OCI-LY7 (cell line): ENCODE measurements around the gene PRKACG. TPM values are rescaled to one million over a fixed set of nuclear protein-coding genes. Genes with fewer than 3 reads are reported as not detected.

ENCODE experiments used
- BruUV-seq: library from RNA; stranded (reverse); fragments of 400-500 nt; replicated peaks from 2 replicates; lab custom pipeline; 2021; lab: Mats Ljungman, UMichigan
- CTCF ChIA-PET: fragments of 300-600 bp; sonication (Branson Sonifier 250); formaldehyde crosslinking; loops from one replicate; lab custom pipeline; 2022; ENCODE audit warnings: antibody characterized with exemption; ENCODE audit not compliant: unreplicated experiment; lab: Charles Lee
- POLR2A ChIA-PET: fragments of 300-600 bp; sonication (Branson Sonifier 250); formaldehyde crosslinking; loops from one replicate; lab custom pipeline; 2022; ENCODE audit warnings: antibody characterized with exemption; lab: Charles Lee
- DNase-seq: peaks from one replicate; pipeline ENCODE4 v3.0.0-alpha.2; 2015; ENCODE audit warnings: low spot score
- H2AFZ ChIP-seq: fragments of 200-600 bp; sonication (generic), shearing (Covaris generic); 2 replicates; pipeline ENCODE4 v1.6.1; 2014; ENCODE audit warnings: mild to moderate bottlenecking, antibody characterized with exemption, low read length, moderate library complexity
- H3K27ac ChIP-seq: fragments of 200-600 bp; sonication (generic); 2 replicates; pipeline ENCODE4 v1.5.1; 2014; ENCODE audit warnings: mixed run types, low read depth, mild to moderate bottlenecking, moderate library complexity, low read length, inconsistent platforms; ENCODE audit not compliant: poor library complexity, severe bottlenecking
- H3K36me3 ChIP-seq: fragments of 200-600 bp; sonication (generic); 2 replicates; pipeline ENCODE4 v1.6.1; 2014; ENCODE audit warnings: mild to moderate bottlenecking, antibody characterized with exemption, low read length, moderate library complexity, mixed read lengths; ENCODE audit not compliant: insufficient read depth
- H3K4me1 ChIP-seq: fragments of 200-600 bp; sonication (generic); 2 replicates; pipeline ENCODE4 v1.5.1; 2014; ENCODE audit warnings: mild to moderate bottlenecking, low read length; ENCODE audit not compliant: insufficient read depth, poor library complexity, severe bottlenecking
- H3K4me2 ChIP-seq: fragments of 200-600 bp; sonication (generic); 2 replicates; pipeline ENCODE4 v1.6.1; 2014; ENCODE audit warnings: mild to moderate bottlenecking, low read length
- H3K4me3 ChIP-seq: fragments of 200-600 bp; sonication (generic); 2 replicates; pipeline ENCODE4 v1.5.1; 2014; ENCODE audit warnings: mild to moderate bottlenecking, low read depth, low read length; ENCODE audit not compliant: poor library complexity, severe bottlenecking
- H3K79me2 ChIP-seq: fragments of 200-600 bp; sonication (generic); 2 replicates; pipeline ENCODE4 v1.6.1; 2016; ENCODE audit warnings: low read depth, mild to moderate bottlenecking, low read length, moderate library complexity, mixed read lengths; ENCODE audit not compliant: insufficient read depth
- H3K9me2 ChIP-seq: fragments of 200-600 bp; sonication (generic); 2 replicates; pipeline ENCODE4 v1.6.1; 2016; ENCODE audit warnings: mild to moderate bottlenecking, low read length, mixed read lengths; ENCODE audit not compliant: insufficient read depth
- H3K9me3 ChIP-seq: fragments of 200-600 bp; sonication (generic); 2 replicates; pipeline ENCODE4 v1.6.1; 2014; ENCODE audit warnings: mild to moderate bottlenecking, mixed run types, low read length, mixed read lengths
- H4K20me1 ChIP-seq: fragments of 200-600 bp; sonication (generic); 2 replicates; pipeline ENCODE4 v1.6.1; 2014; ENCODE audit warnings: mild to moderate bottlenecking, antibody characterized with exemption, low read length, moderate library complexity, mixed read lengths; ENCODE audit not compliant: insufficient read depth
- CTCF ChIP-seq: fragments of 200-600 bp; sonication (generic); conservative IDR thresholded peaks from 2 replicates; pipeline ENCODE4 v1.5.1; 2014; ENCODE audit warnings: mild to moderate bottlenecking, antibody characterized with exemption, low read length, moderate library complexity, mixed read lengths
- EZH2phosphoT487 ChIP-seq: fragments of 200-600 bp; sonication (generic); IDR thresholded peaks from 2 replicates; pipeline ENCODE4 v1.6.1; 2018; ENCODE audit warnings: low read depth, borderline replicate concordance, mild to moderate bottlenecking, mixed run types, antibody characterized with exemption, low read length, moderate library complexity, mixed read lengths
- intact Hi-C: fragments of 100-400 bp; cut with micrococcal nuclease; formaldehyde crosslinking; loops from one replicate; pipeline ENCODE4 v1.10.0; 2022; ENCODE audit not compliant: unreplicated experiment
- total RNA-seq, 2 experiments: library from RNA; depleted of rRNA in 1 of 2; stranded (reverse); fragments of >200 nt in 1 of 2; shearing (Covaris generic) in 1 of 2; gene quantifications; 2 replicates each; pipeline ENCODE4 v1.2.3, GENCODE V29; 2014 to 2022

Gene PRKACG
- total RNA-seq, 2 experiments from 2014 or later, result not detected

- no peaks in the 10 kb centered on the region for H3K79me2 ChIP-seq
- no peak overlapping the region for H3K4me3 ChIP-seq
- ChIA-PET POLR2A (interaction anchor here (0.7 to 1.1 kb wide), 3 partner anchors 12 to 23 kb away, joined by 3 read pairs; no protein-coding TSS in a partner anchor), CTCF (no interaction called here)
- no peak for TF ChIP-seq EZH2phosphoT487
- TF ChIP-seq CTCF, result no peak
- no peak for DNase-seq
- H3K9me3 ChIP-seq, result no peaks in the 10 kb centered on the region
- H2AFZ ChIP-seq, result no peak overlapping the region
- intact Hi-C loops, result no loop called here
- peaks cover 7% of the 10 kb centered on the region for H3K4me1 ChIP-seq
- H3K27ac ChIP-seq, result no peak overlapping the region
- no peaks in the 10 kb centered on the region for H3K9me2 ChIP-seq
- no peak overlapping the region for H3K4me2 ChIP-seq
- H3K36me3 ChIP-seq, result no peaks in the 10 kb centered on the region
- BruUV-seq, result no TSS peak
- no peaks in the 10 kb centered on the region for H4K20me1 ChIP-seq
Observed at GRCh38 chr9:68964102-68964541, 49.8 kb downstream of the PRKACG start.

- TF ChIP-seq CTCF (no peak), EZH2phosphoT487 (no peak)
- no peak for DNase-seq
- H2AFZ ChIP-seq, result no peak overlapping the region
- no peaks in the 10 kb centered on the region for H3K79me2 ChIP-seq
- POLR2A ChIA-PET, result interaction anchor here (0.7 to 1.1 kb wide), 4 partner anchors 9 to 22 kb away, joined by 3 read pairs; no protein-coding TSS in a partner anchor
- CTCF ChIA-PET, result no interaction called here
- intact Hi-C loops, result no loop called here
- H3K4me1 ChIP-seq, result peaks cover 7% of the 10 kb centered on the region
- H3K4me3 ChIP-seq, result no peak overlapping the region
- no peak overlapping the region for H3K4me2 ChIP-seq
- H3K9me2 ChIP-seq, result no peaks in the 10 kb centered on the region
- H3K36me3 ChIP-seq, result no peaks in the 10 kb centered on the region
- no peak overlapping the region for H3K27ac ChIP-seq
- no peaks in the 10 kb centered on the region for H3K9me3 ChIP-seq
- no peaks in the 10 kb centered on the region for H4K20me1 ChIP-seq
- BruUV-seq, result no TSS peak
Observed at GRCh38 chr9:68963416-68963815, 50.5 kb downstream of the PRKACG start.

Other genes starting within 250 kb of the PRKACG start
- gene FXN, start 21.6 kb upstream of the PRKACG start, total RNA-seq (2014; rRNA removed; shearing (Covaris generic)), result 5.6 and 6.9 TPM in 2 replicates
- 33.6 and 36.1 TPM in 2 replicates for gene FXN, start 21.6 kb upstream of the PRKACG start, total RNA-seq (2022)
- 15.1 and 16.2 TPM in 2 replicates for gene TJP2, start 160.2 kb upstream of the PRKACG start, total RNA-seq (2014; rRNA removed; shearing (Covaris generic))
- 18.0 and 24.5 TPM in 2 replicates for gene TJP2, start 160.2 kb upstream of the PRKACG start, total RNA-seq (2022)